Endothelial cell (in vitro differentiated cells): Measurements from ENCODE around the gene TGFB2. TPM values are rescaled to one million over a fixed set of nuclear protein-coding genes. Genes with fewer than 3 reads are reported as not detected.

Experiments
- DNase-seq: peaks from one replicate; pipeline ENCODE4 v3.0.0; 2021; ENCODE audit warnings: low spot score
- H3K27ac Mint-ChIP-seq: one replicate; pipeline ENCODE4 v1.8.0; 2021; ENCODE audit warnings: mixed read lengths, inconsistent platforms; ENCODE audit not compliant: unreplicated experiment
- H3K27me3 Mint-ChIP-seq: one replicate; pipeline ENCODE4 v1.8.0; 2021; ENCODE audit warnings: mild to moderate bottlenecking, moderate library complexity, mixed read lengths, inconsistent platforms; ENCODE audit not compliant: unreplicated experiment
- H3K36me3 Mint-ChIP-seq: one replicate; pipeline ENCODE4 v1.8.0; 2021; ENCODE audit warnings: mild to moderate bottlenecking, low read depth, mixed read lengths, inconsistent platforms; ENCODE audit not compliant: unreplicated experiment
- H3K4me1 Mint-ChIP-seq: one replicate; pipeline ENCODE4 v1.8.0; 2021; ENCODE audit warnings: mild to moderate bottlenecking, mixed read lengths, inconsistent platforms; ENCODE audit not compliant: unreplicated experiment
- H3K4me3 Mint-ChIP-seq: one replicate; pipeline ENCODE4 v1.8.0; 2021; ENCODE audit warnings: mild to moderate bottlenecking, mixed read lengths, inconsistent platforms; ENCODE audit not compliant: unreplicated experiment
- H3K9me3 Mint-ChIP-seq: one replicate; pipeline ENCODE4 v1.8.0; 2021; ENCODE audit warnings: mixed read lengths, inconsistent platforms; ENCODE audit not compliant: unreplicated experiment
- total RNA-seq: library from RNA; stranded (reverse); fragmentation: NEBNext Ultra II Directional; extraction: Animal tissue kit (Norgen Biotek cat#: 25700); gene quantifications from one replicate; pipeline ENCODE4 v1.2.1, GENCODE V29; 2021; ENCODE audit not compliant: unreplicated experiment
- TF ChIP-seq, protein P1 (sequence below): fragments of 200-600 bp; sonication (generic); IDR thresholded peaks from one replicate; pipeline ENCODE4 v1.5.0; 2021; ENCODE audit warnings: antibody characterized with exemption; ENCODE audit not compliant: unreplicated experiment

The TGFB2 gene
- total RNA-seq, 1 donor from 2014 or later: 0.62 TPM

DNA sequence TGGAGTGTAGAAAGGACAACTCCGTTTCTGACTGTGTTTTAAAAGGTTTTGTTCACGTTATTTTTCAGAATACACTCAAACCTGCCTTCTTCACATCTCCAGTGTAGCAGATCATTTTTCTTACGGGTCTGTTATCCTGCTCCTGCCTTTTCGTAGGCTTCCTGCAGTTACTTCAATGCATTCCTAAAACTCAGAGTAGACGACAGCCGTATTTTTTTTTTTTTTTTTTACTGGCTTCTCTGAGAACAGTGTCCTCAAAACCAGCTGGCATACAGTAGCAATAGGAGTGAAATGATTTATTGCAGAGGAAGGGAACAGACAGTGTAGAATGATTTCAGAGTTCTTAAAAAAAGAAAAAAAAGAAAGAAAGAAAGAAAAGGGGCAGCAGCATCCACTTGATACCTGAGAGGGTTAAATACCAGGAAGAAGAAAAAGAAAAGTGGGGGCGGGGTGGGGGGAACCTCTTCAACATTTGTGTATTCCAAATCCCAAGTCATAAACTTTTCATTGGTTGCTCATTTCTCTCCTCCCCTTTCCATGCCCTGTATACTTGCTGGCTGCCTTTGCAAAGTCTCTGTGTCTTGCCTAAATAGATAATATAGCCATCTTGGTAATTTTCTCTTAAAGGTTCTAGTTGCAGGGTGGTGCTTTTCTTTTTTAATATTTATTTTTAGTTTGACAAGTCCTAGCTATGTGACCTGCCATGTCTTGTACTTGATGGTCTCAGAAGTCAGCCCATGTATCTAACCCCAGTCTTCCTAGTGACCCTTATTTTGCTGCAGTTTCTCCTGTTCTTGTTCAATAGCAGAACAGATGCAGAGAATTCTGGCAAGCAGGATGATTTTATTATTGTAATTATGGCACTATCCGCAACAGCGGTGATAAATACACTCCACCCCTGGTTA, 2.8 kb downstream of the TGFB2 start:
- Mint-ChIP-seq H3K4me1 (peaks cover 15% of the 10 kb centered on the region), H3K27me3 (peaks cover 7% of the 10 kb centered on the region), H3K36me3 (no peaks in the 10 kb centered on the region), H3K9me3 (no peaks in the 10 kb centered on the region), H3K4me3 (no peak overlapping the region), H3K27ac (no peak overlapping the region)
- TF ChIP-seq, protein P1, sequence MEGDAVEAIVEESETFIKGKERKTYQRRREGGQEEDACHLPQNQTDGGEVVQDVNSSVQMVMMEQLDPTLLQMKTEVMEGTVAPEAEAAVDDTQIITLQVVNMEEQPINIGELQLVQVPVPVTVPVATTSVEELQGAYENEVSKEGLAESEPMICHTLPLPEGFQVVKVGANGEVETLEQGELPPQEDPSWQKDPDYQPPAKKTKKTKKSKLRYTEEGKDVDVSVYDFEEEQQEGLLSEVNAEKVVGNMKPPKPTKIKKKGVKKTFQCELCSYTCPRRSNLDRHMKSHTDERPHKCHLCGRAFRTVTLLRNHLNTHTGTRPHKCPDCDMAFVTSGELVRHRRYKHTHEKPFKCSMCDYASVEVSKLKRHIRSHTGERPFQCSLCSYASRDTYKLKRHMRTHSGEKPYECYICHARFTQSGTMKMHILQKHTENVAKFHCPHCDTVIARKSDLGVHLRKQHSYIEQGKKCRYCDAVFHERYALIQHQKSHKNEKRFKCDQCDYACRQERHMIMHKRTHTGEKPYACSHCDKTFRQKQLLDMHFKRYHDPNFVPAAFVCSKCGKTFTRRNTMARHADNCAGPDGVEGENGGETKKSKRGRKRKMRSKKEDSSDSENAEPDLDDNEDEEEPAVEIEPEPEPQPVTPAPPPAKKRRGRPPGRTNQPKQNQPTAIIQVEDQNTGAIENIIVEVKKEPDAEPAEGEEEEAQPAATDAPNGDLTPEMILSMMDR: no peak
- DNase-seq: no peak

- Mint-ChIP-seq H3K36me3 (no peaks in the 10 kb centered on the region), H3K9me3 (no peaks in the 10 kb centered on the region), H3K4me3 (no peak overlapping the region), H3K27ac (no peak overlapping the region), H3K4me1 (peaks cover 15% of the 10 kb centered on the region), H3K27me3 (peaks cover 8% of the 10 kb centered on the region)
- TF ChIP-seq, protein P1: no peak
- no peak for DNase-seq
These were observed 3.5 kb downstream of the TGFB2 start for GRCh38 chr1:218348628-218349071.

- Mint-ChIP-seq H3K9me3 (no peaks in the 10 kb centered on the region), H3K36me3 (no peaks in the 10 kb centered on the region), H3K4me3 (no peak overlapping the region), H3K4me1 (peaks cover 15% of the 10 kb centered on the region), H3K27ac (no peak overlapping the region), H3K27me3 (peaks cover 8% of the 10 kb centered on the region)
- TF ChIP-seq, protein P1: no peak
- DNase-seq: no peak
These were observed 4.4 kb downstream of the TGFB2 start for GRCh38 chr1:218349348-218350034.

- Mint-ChIP-seq H3K4me3 (no peak overlapping the region), H3K27me3 (peaks cover 8% of the 10 kb centered on the region), H3K4me1 (peaks cover 15% of the 10 kb centered on the region), H3K27ac (no peak overlapping the region), H3K36me3 (no peaks in the 10 kb centered on the region), H3K9me3 (no peaks in the 10 kb centered on the region)
- no peak for DNase-seq
- TF ChIP-seq, protein P1: no peak
These were observed 4.9 kb downstream of the TGFB2 start for GRCh38 chr1:218350035-218350525.
